ENCODE measurements around the gene CACNA1A.
"Not testable (repeated sequence)": the region's sequence is repeated elsewhere in the genome, so short reads cannot be mapped to it uniquely, and the experiment has no call there.

CACNA1A gene

DNA sequence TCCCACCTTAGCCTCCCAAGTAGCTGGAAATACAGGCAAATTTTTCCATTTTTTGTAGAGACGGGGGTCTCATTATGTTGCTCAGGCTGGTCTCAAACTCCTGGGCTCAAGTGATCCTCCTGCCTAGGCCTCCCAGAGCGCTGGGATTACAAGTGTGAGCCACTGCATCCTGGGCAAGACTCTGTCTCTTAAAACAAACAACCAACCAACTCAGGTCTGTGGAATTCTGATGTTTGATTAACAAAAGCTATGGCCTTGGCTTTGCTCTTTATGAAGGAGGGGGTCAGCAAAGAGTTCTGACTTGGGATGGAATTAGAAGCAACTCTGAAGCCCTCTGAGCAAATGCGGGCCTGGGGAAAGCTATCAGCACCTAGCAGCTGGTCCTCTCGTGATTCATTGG is 238.4 kb downstream of the CACNA1A start:
- DNase-seq: no peak

GRCh38 chr19:13267131-13267530 is 239.1 kb downstream of the CACNA1A start:
- DNase-seq: no peak

- peak; percentile 11 for DNase-seq
Observed at GRCh38 chr19:13262450-13262849, 243.8 kb downstream of the CACNA1A start.

- no peak for DNase-seq
Observed at GRCh38 chr19:13260883-13261653, 245.2 kb downstream of the CACNA1A start.

DNA sequence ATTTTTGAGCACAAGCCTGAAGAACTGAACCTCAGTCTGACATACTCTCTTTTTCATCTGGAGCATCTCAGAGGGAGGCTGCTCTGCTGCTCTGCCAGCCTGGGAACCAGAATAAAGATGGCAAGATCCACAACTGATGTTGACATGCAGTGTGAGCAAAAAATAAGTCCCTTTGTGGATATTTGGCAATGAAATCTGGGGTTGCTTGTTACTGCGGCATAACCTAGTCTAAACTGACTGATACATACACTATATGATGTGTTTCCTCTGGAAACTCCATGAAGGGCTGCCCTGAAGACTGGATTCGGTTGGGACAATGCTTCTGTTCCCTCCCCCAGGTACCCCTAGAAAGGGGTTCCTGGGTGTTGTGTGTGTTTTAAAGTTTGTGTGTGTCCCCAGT is 249.4 kb downstream of the CACNA1A start:
- no peak for DNase-seq

DNA sequence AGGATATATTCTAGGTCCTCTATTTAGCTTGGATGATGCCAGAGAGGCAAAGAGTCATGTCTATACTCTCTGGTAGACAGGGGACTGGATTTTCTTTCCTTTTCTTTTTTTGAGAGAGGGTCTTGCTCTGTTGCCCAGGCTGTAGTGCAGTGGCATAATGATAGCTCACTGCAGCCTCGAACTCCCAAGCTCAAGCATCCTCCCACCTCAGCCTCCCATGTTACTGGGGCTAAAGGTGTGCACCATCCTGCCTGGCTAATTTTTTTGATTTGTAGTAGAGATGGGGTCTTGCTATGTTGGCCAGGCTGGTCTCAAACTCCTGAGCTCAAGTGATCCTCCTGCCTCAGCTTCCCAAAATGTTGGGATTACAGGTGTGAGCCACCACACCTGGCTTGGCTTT is 249.9 kb downstream of the CACNA1A start:
- DNase-seq: not testable (repeated sequence)

DNA sequence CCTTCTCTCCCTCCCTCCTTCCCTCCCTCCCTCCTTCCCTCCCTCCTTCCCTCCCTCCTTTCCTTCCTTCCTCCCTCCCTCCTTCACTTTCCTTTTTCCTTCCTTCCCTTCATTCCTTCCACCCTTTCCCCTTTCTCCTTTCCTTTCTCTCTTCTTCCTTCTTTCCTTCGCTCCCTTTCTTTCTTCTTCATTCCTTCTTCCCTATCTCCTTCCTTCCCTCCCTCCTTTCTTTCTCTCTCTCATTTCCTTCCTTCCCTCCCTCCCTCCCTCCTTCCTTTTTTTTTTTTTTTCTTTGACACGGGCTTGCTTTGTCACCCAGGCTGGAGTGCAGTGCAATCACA is 250.6 kb downstream of the CACNA1A start:
- no peak for DNase-seq

GRCh38 chr19:13255041-13255718 is 251.1 kb downstream of the CACNA1A start:
- no peak for DNase-seq

GRCh38 chr19:13252569-13253335 is 253.5 kb downstream of the CACNA1A start:
- no peak for DNase-seq

GRCh38 chr19:13244920-13245319 is 261.4 kb downstream of the CACNA1A start:
- no peak for DNase-seq

GRCh38 chr19:13241231-13242104 is 264.8 kb downstream of the CACNA1A start:
- no peak for DNase-seq

DNA sequence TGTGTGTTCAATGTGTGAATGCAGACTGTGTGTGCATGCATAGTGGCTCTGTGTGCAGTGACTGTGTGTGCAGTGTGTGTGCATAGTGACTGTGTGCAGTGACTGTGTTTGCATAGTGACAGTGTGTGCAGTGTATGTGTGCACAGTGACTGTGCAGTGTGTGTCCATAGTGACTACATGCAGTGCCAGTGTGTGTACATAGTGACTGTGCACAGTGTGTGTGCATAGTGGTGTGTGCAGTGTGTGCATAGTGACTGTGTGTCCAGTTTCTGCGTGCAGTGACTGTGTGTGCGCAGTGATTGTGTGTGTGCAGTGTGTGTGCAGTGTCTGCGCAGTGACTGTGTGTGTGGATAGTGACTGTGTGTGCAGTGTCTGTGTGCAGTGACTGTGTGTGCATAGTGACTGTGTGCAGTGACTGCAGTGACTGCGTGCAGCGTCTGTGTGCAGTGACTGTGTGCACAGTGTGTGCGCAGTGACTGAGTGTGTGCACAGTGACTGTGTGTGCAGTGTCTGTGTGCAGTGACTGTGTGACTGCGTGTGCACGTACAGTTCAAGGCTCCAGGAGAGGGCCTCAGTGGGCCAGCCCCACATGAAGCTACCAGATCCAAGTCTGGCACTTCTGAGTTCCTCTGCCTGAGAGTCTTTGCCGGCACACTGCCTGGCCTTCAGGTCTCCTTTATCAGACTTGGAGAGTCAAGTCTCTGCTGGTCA is 265.8 kb downstream of the CACNA1A start:
- DNase-seq: no peak

DNA sequence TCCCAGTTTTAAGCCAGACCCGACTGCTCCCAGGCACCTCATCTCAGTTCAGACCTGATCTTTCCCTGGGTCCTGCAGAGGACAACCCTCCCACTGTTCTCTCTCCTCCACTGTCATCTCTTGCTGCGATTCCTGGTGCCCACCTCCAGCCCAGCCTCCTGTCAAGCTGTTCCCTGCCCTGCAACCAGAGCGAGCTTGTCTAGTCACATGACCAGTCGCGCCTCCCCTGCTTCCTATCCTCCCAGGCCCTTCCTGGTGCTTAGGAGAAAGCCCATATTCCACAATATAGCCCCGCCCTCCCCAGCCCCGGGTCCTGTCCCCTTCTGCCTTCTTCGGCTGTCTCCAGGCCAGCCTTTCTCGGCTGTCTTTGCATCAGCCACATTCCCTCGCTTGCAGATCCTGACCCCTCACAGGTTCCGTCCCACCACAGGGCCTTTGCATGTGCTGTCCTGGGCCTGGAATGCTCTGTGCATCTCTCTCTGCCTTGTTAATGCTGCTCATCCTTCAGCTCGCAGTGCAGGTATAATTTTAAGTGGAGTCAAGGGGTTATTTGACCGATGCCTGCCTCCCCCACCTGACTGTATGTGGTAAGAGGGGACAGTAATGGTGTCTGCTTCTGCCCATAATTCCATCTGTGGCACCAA is 267.3 kb downstream of the CACNA1A start:
- no peak for DNase-seq

- DNase-seq: no peak
Observed at GRCh38 chr19:13234518-13234917, 271.8 kb downstream of the CACNA1A start.

DNA sequence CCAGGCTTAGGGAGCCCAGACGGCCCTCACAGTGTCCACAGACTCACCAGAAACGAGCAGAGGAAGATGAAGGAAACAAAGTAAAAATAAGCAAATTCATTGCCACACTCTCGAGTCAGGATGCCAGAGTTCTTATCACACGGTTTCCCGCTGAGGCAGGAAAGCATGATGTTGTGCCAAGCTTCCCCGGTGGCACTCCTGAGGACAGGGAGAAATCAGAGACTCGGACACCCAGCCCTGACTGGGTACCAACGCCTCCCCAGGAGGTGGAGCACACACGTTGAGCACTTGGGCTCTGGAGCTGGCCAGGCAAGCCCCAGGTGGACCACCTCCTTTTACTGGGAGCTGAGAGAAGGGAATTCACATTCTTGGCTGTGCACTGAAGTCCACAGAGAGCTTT is 274.6 kb downstream of the CACNA1A start:
- no peak for DNase-seq

- DNase-seq: no peak
Observed at GRCh38 chr19:13229246-13229645, 277.0 kb downstream of the CACNA1A start.

DNA sequence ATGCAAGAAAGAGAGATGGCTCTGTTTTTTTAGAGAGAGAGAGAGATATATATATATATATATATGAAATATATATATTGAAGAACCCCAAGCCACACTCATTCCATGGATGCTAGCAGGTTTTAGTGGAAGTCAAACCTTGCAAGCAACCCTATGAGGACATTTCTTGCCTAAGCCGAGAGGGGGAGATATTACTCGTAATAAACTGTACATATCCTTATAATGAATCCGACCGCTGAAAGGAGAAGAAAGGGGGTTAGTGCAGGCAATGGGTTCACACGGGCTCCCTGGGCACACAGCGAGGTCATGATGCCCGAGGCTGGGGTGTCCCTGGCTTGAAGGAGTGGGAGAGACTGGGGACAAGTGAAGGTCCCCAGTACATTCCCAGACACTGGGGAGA is 277.7 kb downstream of the CACNA1A start:
- DNase-seq: no peak

- no peak for DNase-seq
Observed at GRCh38 chr19:13226983-13227382, 279.3 kb downstream of the CACNA1A start.

- no peak for DNase-seq
Observed at GRCh38 chr19:13225973-13226865, 280.1 kb downstream of the CACNA1A start.

DNA sequence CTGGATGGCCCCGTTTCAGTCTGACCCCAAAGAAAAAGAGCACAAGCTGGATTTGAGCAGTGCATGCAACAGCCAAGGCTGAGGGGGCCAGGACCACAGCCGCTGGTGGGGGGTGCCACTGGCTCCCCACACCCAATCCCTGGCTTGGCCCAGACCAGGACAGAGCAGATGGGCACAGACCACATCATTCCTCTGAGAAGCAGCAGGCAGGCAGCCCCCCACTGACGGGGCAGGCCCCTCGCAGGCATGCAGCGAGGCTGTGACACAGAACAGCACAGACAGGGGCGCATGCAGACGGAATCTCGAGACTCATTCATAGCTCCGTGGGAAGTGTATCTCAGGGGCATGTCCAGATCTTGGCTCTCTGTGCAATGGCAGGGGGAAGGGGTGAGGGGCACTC is 281.2 kb downstream of the CACNA1A start:
- no peak for DNase-seq

GRCh38 chr19:13220847-13221246 is 285.4 kb downstream of the CACNA1A start:
- no peak for DNase-seq
